Ovary (tissue), 9 donors: ENCODE results near the gene INPP5A. TPM values are rescaled to one million over a fixed set of nuclear protein-coding genes. Genes with fewer than 3 reads are reported as not detected.

Source experiments
- DNase-seq, 5 donors: peaks; one replicate each; pipeline ENCODE4 v3.0.0-alpha.2; 2019 to 2020
- H3K27ac ChIP-seq, 2 donors: fragments of 200-600 bp; one replicate each; pipeline versions ENCODE4 v1.5.1 to v1.8.0; 2019 to 2022
- H3K27me3 ChIP-seq: fragments of 200-600 bp; one replicate; pipeline ENCODE4 v1.8.0; 2022
- H3K36me3 ChIP-seq: fragments of 200-600 bp; sonication (generic); one replicate; pipeline ENCODE4 v1.5.1; 2019
- H3K4me1 ChIP-seq: one replicate; pipeline ENCODE4 v1.8.1; 2013; ENCODE audit warnings: mild to moderate bottlenecking, moderate library complexity; ENCODE audit not compliant: insufficient read depth
- H3K4me3 ChIP-seq: fragments of 200-600 bp; sonication (generic); one replicate; pipeline ENCODE4 v1.5.1; 2017
- H3K9me3 ChIP-seq, 2 donors: fragments of 200-600 bp in 1 of 2; sonication (generic) in 1 of 2; one replicate each; pipeline versions ENCODE4 v1.5.1 to v1.8.1; 2013 to 2019; ENCODE audit warnings: mild to moderate bottlenecking in 1 of 2, moderate library complexity in 1 of 2
- EP300 ChIP-seq: sonication (generic); formaldehyde crosslinking; IDR thresholded peaks from one replicate; pipeline ENCODE4 v1.6.1; 2017; ENCODE audit warnings: antibody characterized with exemption
- POLR2A ChIP-seq: fragments of 450-650 bp; IDR thresholded peaks from one replicate; pipeline ENCODE4 v1.6.1; 2017; ENCODE audit warnings: antibody characterized with exemption, mild to moderate bottlenecking, moderate library complexity
- WGBS, 3 donors: extraction: QIAGEN DNeasy Blood & Tissue Kit in 1 of 3; methylation state at CpG; one replicate each; pipeline versions ENCODE4 v1.1.5 to v1.1.7; 2013 to 2017; 5-methylcytosine and 5-hydroxymethylcytosine counted together
- intact Hi-C, 4 donors: fragments of 100-400 bp; cut with DNase I; formaldehyde crosslinking; loops; one replicate each; pipeline versions ENCODE4 v1.11.0 to v1.15.1; 2022 to 2023
- polyA plus RNA-seq, 2 donors: library from polyadenylated mRNA; stranded (reverse); fragments of 200-250 nt in 1 of 2; fragments of 350-450 nt in 1 of 2; fragmentation: Illumina TruSeq in 1 of 2; extraction: RNeasy Lipid Tissue Mini Kit (QIAGEN cat#74804) in 1 of 2; gene quantifications; one replicate each; pipeline ENCODE4 v1.2.3, GENCODE V29; 2013 to 2014
- total RNA-seq, 7 donors: library from RNA; depleted of rRNA in 2 of 7; stranded (reverse); fragments of >200 nt in 2 of 7; fragmentation: NEBNext Ultra II Directional in 3 of 7; extraction: Animal tissue kit (Norgen Biotek cat#: 25700) in 3 of 7; gene quantifications; one replicate each; pipeline versions ENCODE4 v1.1.0 to v1.2.4, GENCODE V29; 2016 to 2023
- TF ChIP-seq, protein P1 (sequence below), 3 donors: fragments of 450-650 bp in 2 of 3; fragments of 200-600 bp in 1 of 3; IDR thresholded peaks; one replicate each; pipeline versions ENCODE4 v1.5.1 to v1.8.0; 2016 to 2022; ENCODE audit warnings: antibody characterized with exemption in 3 of 3, mild to moderate bottlenecking in 1 of 3
- donor health status: DM: no; HTN: no; CAD: no; lungs with moderate emphysema.
- donor health status: DM: no; HTN: no; CAD: no.
- donor health status: Bipolar disorder and iron deficiency.
- donor health status: DM: yes; HTN: yes; CAD: no.
- donor health status: DM: no; HTN: no; CAD: no.
- donor health status: DM: yes; HTN: yes; CAD: no.

INPP5A gene
- total and polyA plus RNA-seq, 9 donors = 19.8 to 41.2 (median 35.3) TPM

- WGBS, 3 donors = 83 to 89% (median 85%) methylated on average over 29 of the region's 29 CpGs
- H3K27me3 ChIP-seq = no peaks in the 10 kb centered on the region
- no peaks in the 10 kb centered on the region for H3K9me3 ChIP-seq
- H3K27ac ChIP-seq = no peak overlapping the region
- no peak overlapping the region for H3K4me3 ChIP-seq
- intact Hi-C loops = no loop called here
- no peaks in the 10 kb centered on the region for H3K36me3 ChIP-seq
- no peaks in the 10 kb centered on the region for H3K4me1 ChIP-seq
- no peak for DNase-seq
- TF ChIP-seq, protein P1, sequence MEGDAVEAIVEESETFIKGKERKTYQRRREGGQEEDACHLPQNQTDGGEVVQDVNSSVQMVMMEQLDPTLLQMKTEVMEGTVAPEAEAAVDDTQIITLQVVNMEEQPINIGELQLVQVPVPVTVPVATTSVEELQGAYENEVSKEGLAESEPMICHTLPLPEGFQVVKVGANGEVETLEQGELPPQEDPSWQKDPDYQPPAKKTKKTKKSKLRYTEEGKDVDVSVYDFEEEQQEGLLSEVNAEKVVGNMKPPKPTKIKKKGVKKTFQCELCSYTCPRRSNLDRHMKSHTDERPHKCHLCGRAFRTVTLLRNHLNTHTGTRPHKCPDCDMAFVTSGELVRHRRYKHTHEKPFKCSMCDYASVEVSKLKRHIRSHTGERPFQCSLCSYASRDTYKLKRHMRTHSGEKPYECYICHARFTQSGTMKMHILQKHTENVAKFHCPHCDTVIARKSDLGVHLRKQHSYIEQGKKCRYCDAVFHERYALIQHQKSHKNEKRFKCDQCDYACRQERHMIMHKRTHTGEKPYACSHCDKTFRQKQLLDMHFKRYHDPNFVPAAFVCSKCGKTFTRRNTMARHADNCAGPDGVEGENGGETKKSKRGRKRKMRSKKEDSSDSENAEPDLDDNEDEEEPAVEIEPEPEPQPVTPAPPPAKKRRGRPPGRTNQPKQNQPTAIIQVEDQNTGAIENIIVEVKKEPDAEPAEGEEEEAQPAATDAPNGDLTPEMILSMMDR (IDR thresholded peaks at IDR 0.05) = no peak
- TF ChIP-seq POLR2A (no peak), EP300 (no peak)
These were observed 192.4 kb downstream of the INPP5A start for GRCh38 chr10:132729810-132730572.

GRCh38 chr10:132730573-132730953 is 193.0 kb downstream of the INPP5A start:
- H3K27me3 ChIP-seq = no peaks in the 10 kb centered on the region
- TF ChIP-seq POLR2A (no peak), EP300 (no peak)
- TF ChIP-seq, protein P1 (IDR thresholded peaks at IDR 0.05) = no peak

GRCh38 chr10:132732518-132732917 is 194.9 kb downstream of the INPP5A start:
- TF ChIP-seq, protein P1 (IDR thresholded peaks at IDR 0.05) = no peak
- TF ChIP-seq EP300 (no peak), POLR2A (no peak)
- H3K4me1 ChIP-seq = no peaks in the 10 kb centered on the region
- no peak overlapping the region for H3K4me3 ChIP-seq
- WGBS, 3 donors = 87 to 93% (median 91%) methylated on average over 20 of the region's 20 CpGs
- no peak overlapping the region for H3K27ac ChIP-seq
- H3K27me3 ChIP-seq = no peaks in the 10 kb centered on the region
- H3K9me3 ChIP-seq = no peaks in the 10 kb centered on the region
- H3K36me3 ChIP-seq = no peaks in the 10 kb centered on the region
- no peak for DNase-seq
- intact Hi-C loops = no loop called here

More at GRCh38 chr10:132730573-132730953, 193.0 kb downstream of the INPP5A start:
- WGBS, 3 donors = 81 to 92% (median 92%) methylated on average over 15 of the region's 15 CpGs
- DNase-seq = no peak
- Histone ChIP-seq H3K9me3 (no peaks in the 10 kb centered on the region), H3K36me3 (no peaks in the 10 kb centered on the region), H3K27ac (no peak overlapping the region), H3K4me1 (no peaks in the 10 kb centered on the region), H3K4me3 (no peak overlapping the region)
- intact Hi-C loops = no loop called here

- no peaks in the 10 kb centered on the region for H3K4me1 ChIP-seq
- 93 to 95% (median 95%) methylated on average over 19 of the region's 19 CpGs for WGBS, 3 donors
- no peaks in the 10 kb centered on the region for H3K36me3 ChIP-seq
- H3K9me3 ChIP-seq = no peaks in the 10 kb centered on the region
- DNase-seq = no peak
- no peak overlapping the region for H3K27ac ChIP-seq
- no peak overlapping the region for H3K4me3 ChIP-seq
- no peaks in the 10 kb centered on the region for H3K27me3 ChIP-seq
- intact Hi-C loops = no loop called here
- TF ChIP-seq, protein P1 (IDR thresholded peaks at IDR 0.05) = no peak
- TF ChIP-seq EP300 = no peak
These were observed 196.3 kb downstream of the INPP5A start for GRCh38 chr10:132733926-132734325.
